Neural progenitor cell (in vitro differentiated cells): Measurements from ENCODE around the gene GRIK3.
"Not testable (repeated sequence)": the region's sequence is repeated elsewhere in the genome, so short reads cannot be mapped to it uniquely, and the experiment has no call there.

Source experiments
- CTCF ChIP-seq: fragments of 200-600 bp; sonication (generic); IDR thresholded peaks from 2 replicates; pipeline ENCODE4 v1.5.1; 2017; ENCODE audit warnings: antibody characterized with exemption, mild to moderate bottlenecking
- EZH2phosphoT487 ChIP-seq: fragments of 200-600 bp; sonication (generic); IDR thresholded peaks from 2 replicates; pipeline ENCODE4 v1.6.1; 2017; ENCODE audit warnings: antibody characterized with exemption

- TF ChIP-seq CTCF, EZH2phosphoT487: not testable (repeated sequence)
Observed at GRCh38 chr1:36916542-36916941, 117.8 kb downstream of the GRIK3 start.
